ENCODE data around the gene ERMN.

ERMN gene

DNA sequence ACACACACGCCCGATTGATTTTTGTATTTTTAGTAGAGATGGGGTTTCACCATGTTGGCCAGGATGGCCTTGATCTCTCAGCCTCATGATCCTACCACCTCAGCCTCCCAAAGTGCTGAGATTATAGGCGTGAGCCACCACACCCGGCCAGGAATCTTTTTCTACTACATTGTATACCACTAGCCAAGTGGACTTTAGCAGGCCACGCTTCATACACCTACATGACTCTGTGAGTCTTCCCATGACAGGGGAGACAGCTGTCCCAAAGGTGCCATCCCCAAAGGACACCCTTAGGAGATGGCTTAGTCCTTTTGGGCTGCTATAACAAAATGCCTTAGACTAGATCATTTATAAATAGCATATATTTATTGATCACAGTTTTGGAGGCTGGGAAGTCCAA lies 32.8 kb downstream of the ERMN start:
- no peaks in the 10 kb centered on the region for H3K27me3 ChIP-seq (ENCODE audit: insufficient read depth, poor library complexity, severe bottlenecking)

DNA sequence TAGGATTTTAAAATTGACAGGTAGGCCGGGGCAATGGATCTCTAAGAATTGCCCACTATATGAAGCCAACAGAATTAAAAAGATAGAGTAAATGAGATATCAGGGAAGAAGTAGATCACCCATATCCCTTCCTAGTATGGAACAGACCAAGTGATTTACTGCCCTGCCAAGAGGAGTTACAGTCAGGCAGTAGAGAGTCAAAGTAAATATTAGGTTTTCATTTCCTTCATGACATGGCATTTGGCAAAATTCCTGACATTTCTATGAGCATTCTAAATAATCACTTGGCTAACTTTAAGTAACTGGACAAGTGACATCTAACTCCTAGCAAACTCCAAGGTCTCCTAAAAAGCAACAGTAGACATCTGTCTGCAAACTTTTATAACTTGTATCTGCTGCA lies 34.6 kb downstream of the ERMN start:
- H3K27me3 ChIP-seq (ENCODE audit: insufficient read depth, poor library complexity, severe bottlenecking): no peaks in the 10 kb centered on the region
- no peak for DNase-seq (ENCODE audit: low read depth in 1 of 2, low spot score in 1 of 2)
- TF ChIP-seq, protein P1, sequence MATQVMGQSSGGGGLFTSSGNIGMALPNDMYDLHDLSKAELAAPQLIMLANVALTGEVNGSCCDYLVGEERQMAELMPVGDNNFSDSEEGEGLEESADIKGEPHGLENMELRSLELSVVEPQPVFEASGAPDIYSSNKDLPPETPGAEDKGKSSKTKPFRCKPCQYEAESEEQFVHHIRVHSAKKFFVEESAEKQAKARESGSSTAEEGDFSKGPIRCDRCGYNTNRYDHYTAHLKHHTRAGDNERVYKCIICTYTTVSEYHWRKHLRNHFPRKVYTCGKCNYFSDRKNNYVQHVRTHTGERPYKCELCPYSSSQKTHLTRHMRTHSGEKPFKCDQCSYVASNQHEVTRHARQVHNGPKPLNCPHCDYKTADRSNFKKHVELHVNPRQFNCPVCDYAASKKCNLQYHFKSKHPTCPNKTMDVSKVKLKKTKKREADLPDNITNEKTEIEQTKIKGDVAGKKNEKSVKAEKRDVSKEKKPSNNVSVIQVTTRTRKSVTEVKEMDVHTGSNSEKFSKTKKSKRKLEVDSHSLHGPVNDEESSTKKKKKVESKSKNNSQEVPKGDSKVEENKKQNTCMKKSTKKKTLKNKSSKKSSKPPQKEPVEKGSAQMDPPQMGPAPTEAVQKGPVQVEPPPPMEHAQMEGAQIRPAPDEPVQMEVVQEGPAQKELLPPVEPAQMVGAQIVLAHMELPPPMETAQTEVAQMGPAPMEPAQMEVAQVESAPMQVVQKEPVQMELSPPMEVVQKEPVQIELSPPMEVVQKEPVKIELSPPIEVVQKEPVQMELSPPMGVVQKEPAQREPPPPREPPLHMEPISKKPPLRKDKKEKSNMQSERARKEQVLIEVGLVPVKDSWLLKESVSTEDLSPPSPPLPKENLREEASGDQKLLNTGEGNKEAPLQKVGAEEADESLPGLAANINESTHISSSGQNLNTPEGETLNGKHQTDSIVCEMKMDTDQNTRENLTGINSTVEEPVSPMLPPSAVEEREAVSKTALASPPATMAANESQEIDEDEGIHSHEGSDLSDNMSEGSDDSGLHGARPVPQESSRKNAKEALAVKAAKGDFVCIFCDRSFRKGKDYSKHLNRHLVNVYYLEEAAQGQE (IDR thresholded peaks at IDR 0.05; ENCODE audit: insufficient replicate concordance, low read depth): no peak
- TF ChIP-seq, protein P2, sequence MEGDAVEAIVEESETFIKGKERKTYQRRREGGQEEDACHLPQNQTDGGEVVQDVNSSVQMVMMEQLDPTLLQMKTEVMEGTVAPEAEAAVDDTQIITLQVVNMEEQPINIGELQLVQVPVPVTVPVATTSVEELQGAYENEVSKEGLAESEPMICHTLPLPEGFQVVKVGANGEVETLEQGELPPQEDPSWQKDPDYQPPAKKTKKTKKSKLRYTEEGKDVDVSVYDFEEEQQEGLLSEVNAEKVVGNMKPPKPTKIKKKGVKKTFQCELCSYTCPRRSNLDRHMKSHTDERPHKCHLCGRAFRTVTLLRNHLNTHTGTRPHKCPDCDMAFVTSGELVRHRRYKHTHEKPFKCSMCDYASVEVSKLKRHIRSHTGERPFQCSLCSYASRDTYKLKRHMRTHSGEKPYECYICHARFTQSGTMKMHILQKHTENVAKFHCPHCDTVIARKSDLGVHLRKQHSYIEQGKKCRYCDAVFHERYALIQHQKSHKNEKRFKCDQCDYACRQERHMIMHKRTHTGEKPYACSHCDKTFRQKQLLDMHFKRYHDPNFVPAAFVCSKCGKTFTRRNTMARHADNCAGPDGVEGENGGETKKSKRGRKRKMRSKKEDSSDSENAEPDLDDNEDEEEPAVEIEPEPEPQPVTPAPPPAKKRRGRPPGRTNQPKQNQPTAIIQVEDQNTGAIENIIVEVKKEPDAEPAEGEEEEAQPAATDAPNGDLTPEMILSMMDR (IDR thresholded peaks at IDR 0.05; ENCODE audit: insufficient read depth, low read length): no peak
- TF ChIP-seq GABPA (IDR thresholded peaks at IDR 0.05; ENCODE audit: low read depth) (no peak), POLR2AphosphoS5 (IDR thresholded peaks at IDR 0.05; ENCODE audit: low read depth) (no peak), SPI1 (IDR thresholded peaks at IDR 0.05; ENCODE audit: borderline replicate concordance, low read depth) (no peak)
- H3K27ac ChIP-seq (replicated peaks): no peak overlapping the region
- H3K4me3 ChIP-seq (replicated peaks; ENCODE audit: insufficient read depth, low read length): no peak overlapping the region

More for the DNA sequence above, 32.8 kb downstream of the ERMN start:
- DNase-seq (ENCODE audit: low read depth in 1 of 2, low spot score in 1 of 2): no peak
- Histone ChIP-seq H3K4me3 (replicated peaks; ENCODE audit: insufficient read depth, low read length) (no peak overlapping the region), H3K27ac (replicated peaks) (no peak overlapping the region)
- TF ChIP-seq, protein P2 (IDR thresholded peaks at IDR 0.05; ENCODE audit: insufficient read depth, low read length): no peak
- TF ChIP-seq, protein P1 (IDR thresholded peaks at IDR 0.05; ENCODE audit: insufficient replicate concordance, low read depth): no peak

DNA sequence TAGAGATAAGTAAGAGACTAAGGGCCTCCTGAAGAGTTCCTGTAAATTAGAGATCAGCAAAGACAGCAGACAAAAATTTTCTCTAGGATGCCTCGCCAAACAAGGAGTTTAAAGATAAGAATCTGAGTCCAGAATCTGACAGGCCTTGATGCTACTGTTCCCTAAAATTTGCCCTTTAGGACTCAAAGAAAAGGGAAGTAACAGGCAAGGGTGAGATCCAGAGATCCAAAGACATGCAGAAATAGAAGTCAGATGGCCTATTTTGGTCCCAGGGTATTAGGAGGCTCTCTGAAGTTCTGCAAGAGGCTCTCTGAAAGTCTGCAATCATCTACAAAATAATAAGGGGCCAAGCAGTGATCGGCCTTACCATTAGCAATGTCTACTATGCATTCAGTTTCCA lies 35.1 kb downstream of the ERMN start:
- H3K27ac ChIP-seq (replicated peaks): no peak overlapping the region

More for the DNA sequence above, 35.1 kb downstream of the ERMN start:
- H3K27me3 ChIP-seq (ENCODE audit: insufficient read depth, poor library complexity, severe bottlenecking): no peaks in the 10 kb centered on the region
- TF ChIP-seq POLR2AphosphoS5 (IDR thresholded peaks at IDR 0.05; ENCODE audit: low read depth) (no peak), GABPA (IDR thresholded peaks at IDR 0.05; ENCODE audit: low read depth) (no peak)
- TF ChIP-seq, protein P2 (IDR thresholded peaks at IDR 0.05; ENCODE audit: insufficient read depth, low read length): no peak
- TF ChIP-seq, protein P1 (IDR thresholded peaks at IDR 0.05; ENCODE audit: insufficient replicate concordance, low read depth): no peak
- DNase-seq (ENCODE audit: low read depth in 1 of 2, low spot score in 1 of 2): no peak
- no peak overlapping the region for H3K4me3 ChIP-seq (replicated peaks; ENCODE audit: insufficient read depth, low read length)
